ENCODE results near the gene ADGRA3.
A peak's percentile ranks its signal among the peaks of the same experiment; 100 is the strongest.
"Not testable (repeated sequence)": the region's sequence is repeated elsewhere in the genome, so short reads cannot be mapped to it uniquely, and the experiment has no call there.

ADGRA3 gene

DNA sequence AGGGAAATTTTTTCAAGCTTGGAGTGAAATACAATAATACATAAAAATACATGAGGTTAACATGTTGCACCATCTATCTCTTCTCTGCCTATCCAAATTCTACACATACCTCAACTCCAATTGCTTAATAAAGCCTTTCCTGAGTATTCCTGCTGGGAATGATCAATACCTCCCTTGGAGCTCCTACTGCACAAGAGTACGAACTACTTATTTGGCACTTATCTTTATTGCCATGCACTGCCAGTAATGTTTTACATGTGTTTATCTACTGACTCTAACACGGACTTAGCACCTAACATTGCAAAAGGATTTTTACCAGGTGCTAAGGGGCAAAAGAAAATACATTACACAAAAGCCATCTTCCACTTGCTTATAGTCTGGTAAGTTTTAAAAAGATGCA is 80.2 kb downstream of the ADGRA3 start:
- no peak for DNase-seq (ENCODE audit: low spot score)

DNA sequence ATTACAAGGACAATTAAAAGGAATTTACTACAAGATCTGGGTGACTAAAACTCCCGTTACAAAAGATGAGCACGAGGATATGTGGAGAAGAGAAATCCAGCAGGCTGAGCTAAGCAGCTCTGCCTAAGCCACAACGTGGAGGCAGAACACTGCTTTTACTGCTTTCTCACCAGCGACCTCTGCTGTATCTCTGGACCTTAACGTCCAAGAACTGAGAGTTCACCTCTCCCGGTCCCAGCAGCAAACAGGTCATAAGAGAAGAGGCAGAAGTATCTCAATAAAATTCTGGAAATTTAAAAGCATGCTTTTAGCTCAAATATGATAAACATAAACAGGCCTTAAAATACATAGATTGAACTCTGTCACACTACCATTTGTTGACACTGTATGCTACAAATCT is 81.0 kb downstream of the ADGRA3 start:
- peak; percentile 16 for DNase-seq (ENCODE audit: low spot score)

DNA sequence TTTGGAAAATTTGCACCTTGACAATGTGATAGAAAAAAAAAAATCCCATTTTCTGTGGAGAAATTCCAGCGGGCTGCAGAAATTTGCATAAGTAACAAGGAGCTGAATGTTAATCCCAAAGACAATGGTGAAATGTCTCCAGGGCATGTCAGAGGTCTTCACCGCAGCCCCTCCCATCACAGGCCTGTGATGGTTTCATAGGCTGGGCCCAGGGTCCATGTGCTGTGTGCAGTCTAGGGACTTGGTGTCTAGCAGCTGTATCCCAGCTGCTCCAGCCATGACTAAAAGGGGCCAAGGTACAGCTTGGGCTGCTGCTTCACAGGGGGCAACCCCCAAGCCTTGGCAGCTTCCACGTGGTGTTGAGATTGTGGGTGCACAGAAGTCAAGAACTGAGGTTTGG is 85.2 kb downstream of the ADGRA3 start:
- no peak for DNase-seq (ENCODE audit: low spot score)

DNA sequence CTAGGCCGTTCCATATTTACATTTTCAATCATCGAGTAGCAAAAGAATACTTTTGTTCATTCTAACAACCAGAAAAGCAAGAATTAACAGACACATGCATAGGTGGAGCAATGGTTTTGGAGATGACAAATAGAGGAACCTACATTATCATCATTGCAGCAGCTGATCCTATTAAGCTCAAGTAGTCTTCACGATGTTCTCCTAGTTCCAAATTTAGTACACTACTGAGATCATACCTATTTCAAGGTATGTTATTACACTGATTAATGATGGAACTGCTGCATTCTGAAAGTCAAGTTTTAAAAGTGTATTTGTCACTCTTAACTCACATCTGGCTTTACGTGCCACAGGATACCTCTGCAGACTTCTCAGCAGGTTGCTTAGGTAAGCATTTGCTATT is 87.4 kb downstream of the ADGRA3 start:
- no peak for DNase-seq (ENCODE audit: low spot score)

DNA sequence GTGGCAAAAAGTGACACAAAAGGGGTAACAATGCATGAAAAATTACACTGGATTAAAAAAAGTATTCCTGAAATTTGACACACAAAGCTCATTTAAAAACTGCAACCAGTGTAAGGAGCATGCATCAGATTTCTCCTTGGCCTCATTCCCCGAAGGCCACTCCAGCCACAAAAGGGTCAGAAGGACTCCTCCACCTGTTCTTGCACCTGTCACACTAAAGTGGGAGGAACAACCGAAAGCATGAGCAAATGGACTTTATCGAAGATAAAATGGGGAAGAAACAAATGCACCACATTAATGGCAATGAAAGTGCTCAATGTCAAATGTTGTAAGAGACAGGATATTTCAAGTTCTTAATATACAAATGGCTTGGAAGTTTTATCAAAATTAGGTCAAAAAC is 88.2 kb downstream of the ADGRA3 start:
- no peak for DNase-seq (ENCODE audit: low spot score)

DNA sequence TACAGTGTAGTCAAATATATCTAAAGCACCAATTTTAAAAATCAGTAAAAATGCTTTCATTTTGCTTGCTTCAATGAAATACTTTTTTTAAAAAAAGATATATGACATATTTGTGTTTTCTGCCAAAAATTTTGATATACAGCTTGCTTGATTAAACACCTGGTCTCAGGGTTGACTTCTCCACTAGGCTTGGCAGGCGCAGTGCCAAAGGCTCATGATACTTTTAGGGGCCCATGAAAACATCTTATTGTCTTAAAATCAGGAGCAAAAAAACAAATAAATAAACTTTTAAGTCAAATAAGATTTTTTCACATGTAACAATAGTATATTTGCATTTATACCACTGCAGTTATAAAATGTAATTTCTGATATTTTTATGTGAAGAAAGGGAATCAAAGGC is 95.6 kb downstream of the ADGRA3 start:
- DNase-seq (ENCODE audit: low spot score) = no peak

DNA sequence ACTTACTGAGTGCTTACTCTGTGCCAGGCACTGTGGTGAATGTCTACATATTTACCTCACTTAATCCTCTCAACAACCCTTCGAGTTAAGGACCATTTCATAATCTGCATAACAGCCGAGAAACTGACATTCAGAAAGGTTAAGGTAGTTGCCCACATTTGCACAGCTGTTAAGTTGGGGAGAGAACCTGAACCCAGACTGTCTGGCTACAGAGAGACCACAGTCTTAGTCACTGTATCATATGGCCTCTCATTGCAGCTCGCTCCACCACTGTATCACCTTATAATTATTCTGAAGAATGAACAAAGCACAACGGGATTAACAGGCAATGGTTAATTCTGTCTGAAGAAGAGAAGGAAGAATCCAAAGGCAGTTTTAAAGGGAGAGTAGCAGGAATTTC is 98.5 kb downstream of the ADGRA3 start:
- DNase-seq (ENCODE audit: low spot score) = no peak

DNA sequence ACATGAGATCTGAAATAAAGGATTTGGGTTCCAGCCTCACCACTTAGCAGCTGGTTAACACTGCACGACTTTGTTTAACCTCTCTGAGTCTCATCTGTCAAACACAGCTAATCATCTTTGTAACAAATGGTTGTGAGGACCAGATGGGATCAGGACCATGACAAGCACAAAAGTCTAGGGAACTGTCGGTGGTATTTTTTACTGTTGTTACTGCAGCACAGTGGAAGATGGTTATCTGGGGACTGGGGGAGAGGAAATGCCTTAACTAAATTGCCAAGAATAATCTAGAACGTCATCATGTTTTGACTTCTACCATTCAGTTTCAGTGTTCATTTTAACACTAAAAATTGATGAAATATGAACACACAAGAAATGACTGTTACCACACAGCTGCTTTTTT is 99.5 kb downstream of the ADGRA3 start:
- DNase-seq (ENCODE audit: low spot score) = no peak

DNA sequence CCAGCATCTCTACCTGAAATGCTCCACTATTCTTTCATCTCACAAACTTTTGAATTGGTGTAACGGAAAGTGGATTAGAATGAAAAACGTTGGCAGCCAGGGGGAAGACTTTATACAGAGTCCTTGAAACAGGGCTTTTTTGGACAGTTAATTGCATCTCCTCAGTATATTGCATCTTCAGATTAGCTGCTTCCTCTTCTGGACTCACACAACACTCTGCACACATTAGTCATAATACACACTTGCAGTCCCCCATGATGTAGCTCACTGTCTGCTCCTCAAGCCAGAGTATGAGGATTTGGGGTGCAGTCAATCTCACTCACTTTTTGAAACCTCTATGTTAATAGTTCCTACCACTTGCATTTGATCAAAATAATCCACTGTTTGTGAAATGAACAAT is 101.0 kb downstream of the ADGRA3 start:
- DNase-seq (ENCODE audit: low spot score) = no peak

DNA sequence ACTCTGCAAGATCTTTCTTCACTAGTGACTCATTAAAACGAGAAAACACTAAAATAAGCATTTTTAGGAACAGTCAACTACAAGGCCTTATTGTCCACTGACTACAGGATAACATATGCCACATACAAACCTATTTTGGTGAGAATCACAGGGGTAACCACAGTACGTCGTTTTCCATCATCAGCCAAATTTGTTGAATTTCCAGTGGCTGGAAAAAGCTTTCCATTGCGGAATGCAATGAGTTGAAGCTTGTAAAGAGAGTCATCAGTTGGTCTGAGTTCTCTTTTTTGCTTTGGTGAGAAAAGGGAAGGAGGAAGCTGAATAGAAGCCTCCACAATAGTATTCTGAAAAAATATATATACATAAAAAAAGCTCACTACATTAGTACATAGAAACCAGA is 102.4 kb downstream of the ADGRA3 start:
- DNase-seq (ENCODE audit: low spot score) = no peak

DNA sequence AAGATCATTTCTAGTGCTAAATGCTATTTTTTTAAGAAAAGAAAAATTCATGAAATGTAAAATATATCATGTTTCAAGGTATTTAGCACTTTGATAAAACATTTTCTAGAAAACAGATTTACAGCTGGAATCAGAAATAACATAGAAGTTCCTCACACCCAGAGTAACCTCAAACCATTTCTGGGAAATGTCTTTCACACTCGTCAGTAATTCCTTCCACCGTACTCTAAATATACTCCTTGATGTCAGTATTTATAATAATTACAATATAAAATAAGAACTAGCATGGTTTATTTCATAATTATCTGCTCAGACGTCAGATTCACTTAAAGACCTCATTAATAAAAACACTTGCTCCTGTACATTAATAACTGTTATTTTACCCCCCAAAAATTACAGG is 103.9 kb downstream of the ADGRA3 start:
- DNase-seq (ENCODE audit: low spot score) = no peak

DNA sequence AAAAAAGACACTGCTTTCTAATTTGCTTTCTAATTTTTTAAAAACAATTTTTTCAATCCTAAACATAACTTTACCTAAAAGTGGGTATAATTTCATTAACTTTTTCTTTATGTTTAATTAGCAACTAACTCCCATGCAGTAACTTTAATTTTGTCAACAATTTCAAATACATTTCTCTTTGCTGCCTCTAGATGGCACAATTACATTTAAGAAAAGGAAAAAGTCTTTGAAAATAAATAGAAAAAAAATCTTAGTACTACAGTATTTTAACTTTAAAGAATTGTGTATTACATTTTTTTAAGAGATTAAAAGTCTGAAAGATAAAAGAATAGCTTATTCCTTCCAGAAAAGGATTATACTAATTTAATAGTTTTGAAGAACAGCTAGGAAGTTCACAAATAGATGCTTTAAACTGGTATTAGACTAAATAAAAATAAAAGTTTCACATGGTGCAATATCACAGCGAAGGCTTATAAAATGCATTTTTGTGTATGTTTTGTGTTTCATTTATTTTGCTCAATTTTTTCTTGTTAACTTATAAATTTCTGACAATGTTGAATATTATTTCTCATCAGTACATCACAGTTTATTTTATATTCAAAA is 105.1 kb downstream of the ADGRA3 start:
- DNase-seq (ENCODE audit: low spot score) = no peak

DNA sequence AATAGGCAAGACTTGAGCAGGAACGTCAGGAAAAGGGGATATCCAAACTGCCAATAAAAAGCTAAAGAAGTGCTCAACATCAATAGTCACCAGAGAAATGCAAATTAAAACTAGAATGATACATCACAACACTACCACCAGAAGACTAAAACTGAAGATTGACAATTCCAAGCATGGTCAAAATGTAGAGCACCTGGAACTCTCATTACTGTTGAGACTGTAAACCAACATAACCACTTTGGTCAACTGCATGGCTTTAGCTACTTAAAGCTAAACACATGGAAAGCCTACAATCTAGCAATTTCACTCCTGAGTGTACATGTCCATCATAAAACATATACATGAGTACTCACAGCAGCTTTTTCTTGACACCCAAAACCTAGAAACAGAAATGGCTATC is 107.4 kb downstream of the ADGRA3 start:
- no peak for DNase-seq (ENCODE audit: low spot score)

DNA sequence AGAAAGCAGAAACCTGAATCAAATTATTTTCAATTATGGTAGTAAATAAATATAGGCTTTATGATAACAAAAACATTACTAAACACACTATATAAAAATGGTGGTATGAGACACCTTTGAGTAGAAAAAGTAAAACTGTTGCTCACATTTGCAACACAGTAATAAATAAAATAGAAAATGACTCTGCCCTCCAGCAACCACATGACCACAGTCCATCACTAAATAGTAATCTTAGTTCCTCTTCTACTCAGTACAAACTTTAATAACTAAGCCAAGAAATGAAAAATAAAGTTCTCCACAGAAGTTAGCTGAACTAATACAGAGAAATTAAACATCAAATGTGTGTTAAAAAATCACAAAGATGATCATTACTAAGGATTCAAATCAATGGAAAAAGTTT is 108.5 kb downstream of the ADGRA3 start:
- DNase-seq (ENCODE audit: low spot score) = no peak

DNA sequence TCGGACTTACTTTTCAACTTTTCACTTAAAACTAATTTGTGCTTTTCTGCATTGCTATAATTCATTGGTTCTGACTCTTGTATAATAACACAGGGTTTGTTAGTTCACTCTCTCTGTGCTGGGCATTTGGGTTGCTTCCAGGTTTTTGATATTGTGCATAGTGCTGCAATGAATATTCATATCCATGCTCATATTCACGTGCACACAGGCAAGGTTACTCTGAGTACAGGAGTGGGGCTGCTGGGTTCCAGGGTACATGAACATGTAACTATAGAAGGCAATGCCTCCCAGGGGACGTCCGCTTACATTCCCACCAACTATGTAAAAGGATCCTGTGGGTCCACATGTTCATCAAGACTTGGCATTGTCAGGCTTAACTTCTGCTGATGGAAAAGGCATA is 117.2 kb downstream of the ADGRA3 start:
- no peak for DNase-seq (ENCODE audit: low spot score)

DNA sequence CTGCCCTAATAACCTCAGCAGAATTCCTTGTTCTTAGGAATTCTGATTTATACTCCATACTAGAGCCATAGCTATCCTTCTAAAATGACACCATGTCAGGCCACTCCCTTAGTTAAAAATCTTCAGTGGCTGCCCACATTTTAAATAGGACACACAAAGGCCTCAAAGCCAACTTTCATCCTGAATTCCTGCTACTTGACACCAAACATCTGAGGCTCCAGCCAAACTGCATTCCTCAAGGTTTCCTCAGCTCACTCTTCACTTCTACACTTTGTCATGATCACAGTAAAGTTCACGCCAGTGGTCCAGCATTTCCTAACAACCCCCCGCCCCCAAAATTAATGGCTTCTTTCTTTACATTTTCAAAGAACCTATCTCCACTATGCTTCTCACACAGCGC is 124.3 kb downstream of the ADGRA3 start:
- DNase-seq (ENCODE audit: low spot score) = peak; percentile 63

DNA sequence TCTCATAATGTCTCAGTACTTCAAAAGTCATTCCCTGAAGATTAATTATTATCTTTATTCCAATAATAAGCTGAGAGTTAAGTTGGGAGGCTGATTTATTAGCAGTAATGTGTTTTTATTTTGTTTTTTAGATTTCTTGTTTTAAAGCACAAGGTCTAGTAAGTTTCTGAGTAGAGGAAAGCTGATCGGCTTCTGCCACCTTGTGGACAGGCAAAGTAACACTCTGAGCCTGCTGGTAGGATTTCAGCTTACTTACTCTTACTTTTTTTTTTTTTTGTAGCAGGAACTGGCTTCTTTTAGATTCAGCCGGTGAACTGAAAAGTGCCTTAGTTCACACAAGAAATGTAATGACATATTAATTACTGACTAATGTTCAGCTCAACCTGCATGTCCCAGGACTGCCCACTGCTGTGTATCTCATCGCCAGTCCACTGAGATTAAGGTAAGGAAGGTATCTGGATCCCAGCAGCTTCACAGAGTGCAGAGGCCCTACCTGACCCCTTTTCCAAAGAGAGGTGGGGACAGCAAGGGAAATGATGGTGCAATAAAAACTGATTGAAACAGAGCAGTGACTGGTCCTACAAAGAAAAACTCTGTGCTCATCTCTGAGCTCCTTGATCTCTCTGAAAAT is 126.5 kb downstream of the ADGRA3 start:
- DNase-seq (ENCODE audit: low spot score) = peak; percentile 68

DNA sequence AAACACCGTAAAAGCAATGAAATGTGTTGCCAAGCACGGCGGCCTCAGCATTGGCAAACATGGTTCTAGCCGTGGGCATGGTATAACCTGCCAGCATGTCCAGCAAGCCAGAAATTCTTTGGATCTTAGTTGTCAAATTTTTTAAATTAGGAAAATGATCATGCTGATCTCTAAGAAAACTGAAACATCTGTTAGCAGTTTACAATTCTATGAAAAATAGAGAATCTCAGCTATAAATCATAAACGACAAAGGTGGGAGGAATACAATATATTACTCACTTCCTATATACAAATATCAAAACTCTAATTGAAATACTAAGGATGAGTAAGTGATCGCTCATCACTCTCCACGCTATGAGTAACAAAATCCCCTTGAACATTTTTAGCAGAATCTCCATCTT is 130.3 kb downstream of the ADGRA3 start:
- DNase-seq (ENCODE audit: low spot score) = peak; percentile 24

DNA sequence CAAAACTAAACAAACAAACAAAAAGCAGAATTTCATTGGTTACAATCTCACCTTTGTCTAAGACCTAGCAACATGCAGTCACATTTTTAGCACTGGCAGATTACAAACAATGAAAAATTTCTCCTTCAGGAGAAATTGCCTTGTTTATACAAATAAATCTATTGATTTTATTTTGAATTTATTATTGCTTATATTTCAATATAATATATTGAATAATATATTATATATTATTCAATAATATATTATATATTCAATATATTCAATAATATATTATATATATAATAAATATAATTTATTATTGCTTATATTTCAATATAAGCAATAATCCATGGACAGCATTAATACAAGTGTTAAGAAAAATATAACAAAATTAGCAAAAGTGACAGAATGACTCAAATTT is 131.7 kb downstream of the ADGRA3 start:
- DNase-seq (ENCODE audit: low spot score) = no peak

DNA sequence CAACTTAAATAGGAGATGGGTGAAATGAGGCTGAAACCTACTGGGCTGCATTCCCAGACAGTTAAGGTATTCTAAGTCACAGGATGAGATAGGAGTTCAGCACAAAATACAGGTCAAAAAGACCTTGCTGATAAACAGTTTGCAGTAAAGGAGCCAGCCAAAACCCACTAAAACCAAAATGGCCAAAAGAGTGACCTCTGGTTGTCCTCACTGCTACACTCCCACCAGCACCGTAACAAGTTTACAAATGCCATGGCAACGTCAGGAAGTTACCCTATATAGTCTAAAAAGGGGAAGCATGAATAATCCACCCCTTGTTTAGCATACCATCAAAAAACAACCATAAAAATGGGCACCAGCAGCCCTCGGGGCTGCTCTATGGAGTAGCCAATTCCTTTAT is 133.7 kb downstream of the ADGRA3 start:
- not testable (repeated sequence) for DNase-seq (ENCODE audit: low spot score)

DNA sequence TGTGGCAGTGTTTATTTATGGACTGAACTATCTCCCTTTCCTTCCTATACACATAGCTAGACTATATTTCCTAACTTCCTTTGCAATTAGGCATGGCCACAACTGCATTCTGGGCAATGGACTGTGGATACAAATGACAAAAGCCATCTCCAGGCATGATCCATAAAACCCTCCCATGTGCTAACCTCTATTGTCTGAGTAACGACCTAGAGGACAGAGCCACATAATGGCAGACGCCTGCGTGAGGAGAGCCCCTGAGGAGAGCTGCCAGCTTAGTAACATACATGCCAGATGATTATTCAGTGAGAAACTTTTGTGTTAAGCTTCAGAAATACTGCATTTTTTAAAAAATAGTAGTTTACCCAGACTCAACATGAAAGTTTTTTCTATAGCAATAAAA is 142.9 kb downstream of the ADGRA3 start:
- no peak for DNase-seq (ENCODE audit: low spot score)

DNA sequence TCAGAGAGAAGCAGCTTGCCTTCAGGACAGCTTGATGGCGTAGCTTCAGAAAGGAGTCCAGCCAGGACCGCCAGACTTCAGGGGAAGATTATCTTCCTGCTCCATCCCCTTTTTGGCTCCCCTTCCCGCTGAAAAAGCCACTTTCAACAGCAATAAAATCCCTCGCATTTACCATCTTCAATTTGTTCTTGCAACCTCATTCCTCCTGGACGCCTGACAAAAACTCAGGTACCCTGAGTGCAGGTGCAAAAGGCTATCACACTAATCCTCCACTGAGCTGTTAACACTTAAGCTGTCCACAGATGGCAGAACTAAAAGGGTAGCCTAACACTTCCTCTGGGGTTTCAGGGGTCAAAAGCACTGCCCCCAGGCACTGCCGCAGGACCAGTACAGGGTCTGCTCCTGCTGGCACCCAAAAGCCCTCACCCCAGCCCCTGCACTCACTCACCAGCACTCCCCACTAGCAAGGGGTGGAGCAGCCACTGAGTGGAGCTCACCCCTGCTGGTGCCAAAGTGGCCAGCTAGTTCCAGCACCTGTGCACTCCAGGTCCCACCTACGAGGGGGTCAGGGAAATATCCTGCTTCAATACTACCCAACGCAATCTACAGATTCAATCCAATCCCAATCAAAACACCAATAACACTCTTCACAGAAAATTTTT is 145.8 kb downstream of the ADGRA3 start:
- DNase-seq (ENCODE audit: low spot score) = no peak

DNA sequence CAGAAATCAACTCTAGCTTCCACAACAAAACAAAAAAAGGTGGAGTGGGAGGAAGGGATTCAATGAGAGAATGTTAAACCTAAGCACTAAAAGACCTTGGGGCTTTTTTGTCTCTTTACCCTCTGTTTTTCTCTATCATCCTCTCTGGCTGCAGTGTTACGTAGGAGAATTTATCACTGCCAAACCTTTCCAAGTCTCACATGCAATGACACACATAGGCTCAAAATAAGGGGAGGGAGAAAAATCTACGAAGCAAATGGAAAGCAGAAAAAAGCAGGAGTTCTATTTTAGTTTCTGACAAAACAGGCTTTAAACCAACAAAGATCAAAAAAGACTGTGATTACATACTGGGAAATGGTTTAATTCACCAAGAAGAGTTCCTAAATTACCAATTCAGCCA is 152.1 kb downstream of the ADGRA3 start:
- DNase-seq (ENCODE audit: low spot score) = no peak

DNA sequence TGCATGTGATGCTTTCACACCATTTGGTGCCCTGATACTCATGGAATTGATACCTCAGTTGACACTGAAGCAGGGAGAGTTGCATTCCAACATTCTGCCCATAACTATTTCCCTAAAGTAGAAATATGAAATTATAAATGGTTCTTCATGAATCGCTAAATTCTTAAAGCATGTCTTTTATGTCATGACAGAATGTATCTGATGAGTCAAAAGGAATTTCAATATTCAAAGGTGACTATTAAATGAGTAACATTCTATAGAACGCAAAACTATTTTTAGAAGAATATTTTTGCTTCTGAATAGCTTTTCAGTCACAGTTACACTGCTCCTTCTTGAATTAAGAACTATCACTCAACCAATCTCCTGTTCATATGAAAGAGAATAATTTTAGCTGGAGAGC is 152.8 kb downstream of the ADGRA3 start:
- DNase-seq (ENCODE audit: low spot score) = no peak

All from AG20443 (cell line).